ENCODE results near the gene CELA2A.
A peak's percentile ranks its signal among the peaks of the same experiment; 100 is the strongest.

DNA sequence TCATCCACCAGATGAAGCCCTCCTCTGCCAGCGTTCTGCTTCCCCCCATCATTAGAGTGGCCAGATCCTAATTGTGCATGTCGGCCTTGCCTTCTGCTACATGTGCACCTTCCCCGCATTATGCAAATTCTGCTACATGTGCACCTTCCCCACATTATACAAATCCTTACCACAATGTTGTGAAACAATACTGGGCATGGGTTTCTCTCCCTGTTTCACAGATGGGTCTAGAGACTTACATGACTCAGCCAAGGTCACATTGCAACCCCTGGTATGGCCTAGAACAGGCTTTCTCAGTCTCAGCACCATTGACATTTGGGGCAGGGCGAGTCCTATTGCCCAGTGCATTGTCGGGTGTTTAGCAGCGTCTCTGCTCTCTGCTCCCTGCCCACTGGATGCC lies 1.0 kb upstream of the CELA2A start:
- no peak for TF ChIP-seq POLR2AphosphoS5 (IDR thresholded peaks at IDR 0.05; ENCODE audit: low read depth, low read length)
- TF ChIP-seq POLR2A (IDR thresholded peaks at IDR 0.05; ENCODE audit: low read depth, low read length), result no peak
- no peak for TF ChIP-seq TAF1 (IDR thresholded peaks at IDR 0.05; ENCODE audit: low read depth, low read length)
- TF ChIP-seq POU2F2 (IDR thresholded peaks at IDR 0.05; ENCODE audit: low read depth, low read length), result peak; percentile 79; the same call in 1 of the 2 replicates
